GM12801 (cell line): ENCODE data around the gene WDR93.

ENCODE experiments used
- TF ChIP-seq, protein P1 (sequence below): IDR thresholded peaks from one replicate; pipeline ENCODE4 v1.5.1; 2011; ENCODE audit warnings: control low read depth; ENCODE audit not compliant: insufficient read length; ENCODE audit errors: extremely low read depth

The WDR93 gene

DNA sequence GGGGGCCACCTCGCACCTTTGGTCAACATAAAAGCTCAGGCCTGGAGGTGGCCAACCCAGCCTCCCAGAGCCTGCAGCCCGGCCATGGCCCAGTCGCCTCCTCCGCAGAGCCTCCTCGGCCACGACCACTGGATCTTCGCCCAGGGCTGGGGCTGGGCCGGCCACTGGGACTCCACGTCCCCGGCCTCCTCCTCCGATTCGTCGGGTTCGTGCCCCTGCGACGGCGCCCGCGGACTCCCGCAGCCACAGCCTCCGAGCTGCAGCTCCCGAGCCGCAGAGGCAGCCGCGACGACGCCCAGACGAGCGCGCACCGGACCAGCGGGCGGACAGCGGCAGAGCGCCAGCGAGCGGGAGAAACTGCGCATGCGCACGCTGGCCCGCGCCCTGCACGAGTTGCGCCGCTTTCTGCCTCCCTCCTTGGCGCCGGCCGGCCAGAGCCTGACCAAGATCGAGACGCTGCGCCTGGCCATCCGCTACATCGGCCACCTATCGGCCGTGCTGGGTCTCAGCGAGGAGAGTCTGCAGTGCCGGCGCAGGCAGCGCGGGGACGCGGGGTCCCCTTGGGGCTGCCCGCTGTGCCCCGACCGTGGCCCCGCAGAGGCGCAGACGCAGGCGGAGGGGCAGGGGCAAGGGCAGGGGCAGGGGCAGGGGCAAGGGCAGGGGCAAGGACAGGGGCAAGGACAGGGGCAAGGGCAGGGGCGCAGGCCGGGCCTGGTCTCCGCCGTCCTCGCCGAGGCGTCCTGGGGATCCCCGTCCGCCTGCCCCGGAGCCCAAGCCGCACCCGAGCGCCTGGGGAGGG, 85.9 kb downstream of the WDR93 start, which contains the start of gene MESP2:
Gene MESP2, plus strand, starts transcription at position 59 of the 799 bp plus-strand sequence. Its CDS starts 26 bp downstream, at position 85.
- TF ChIP-seq, protein P1, sequence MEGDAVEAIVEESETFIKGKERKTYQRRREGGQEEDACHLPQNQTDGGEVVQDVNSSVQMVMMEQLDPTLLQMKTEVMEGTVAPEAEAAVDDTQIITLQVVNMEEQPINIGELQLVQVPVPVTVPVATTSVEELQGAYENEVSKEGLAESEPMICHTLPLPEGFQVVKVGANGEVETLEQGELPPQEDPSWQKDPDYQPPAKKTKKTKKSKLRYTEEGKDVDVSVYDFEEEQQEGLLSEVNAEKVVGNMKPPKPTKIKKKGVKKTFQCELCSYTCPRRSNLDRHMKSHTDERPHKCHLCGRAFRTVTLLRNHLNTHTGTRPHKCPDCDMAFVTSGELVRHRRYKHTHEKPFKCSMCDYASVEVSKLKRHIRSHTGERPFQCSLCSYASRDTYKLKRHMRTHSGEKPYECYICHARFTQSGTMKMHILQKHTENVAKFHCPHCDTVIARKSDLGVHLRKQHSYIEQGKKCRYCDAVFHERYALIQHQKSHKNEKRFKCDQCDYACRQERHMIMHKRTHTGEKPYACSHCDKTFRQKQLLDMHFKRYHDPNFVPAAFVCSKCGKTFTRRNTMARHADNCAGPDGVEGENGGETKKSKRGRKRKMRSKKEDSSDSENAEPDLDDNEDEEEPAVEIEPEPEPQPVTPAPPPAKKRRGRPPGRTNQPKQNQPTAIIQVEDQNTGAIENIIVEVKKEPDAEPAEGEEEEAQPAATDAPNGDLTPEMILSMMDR: no peak

DNA sequence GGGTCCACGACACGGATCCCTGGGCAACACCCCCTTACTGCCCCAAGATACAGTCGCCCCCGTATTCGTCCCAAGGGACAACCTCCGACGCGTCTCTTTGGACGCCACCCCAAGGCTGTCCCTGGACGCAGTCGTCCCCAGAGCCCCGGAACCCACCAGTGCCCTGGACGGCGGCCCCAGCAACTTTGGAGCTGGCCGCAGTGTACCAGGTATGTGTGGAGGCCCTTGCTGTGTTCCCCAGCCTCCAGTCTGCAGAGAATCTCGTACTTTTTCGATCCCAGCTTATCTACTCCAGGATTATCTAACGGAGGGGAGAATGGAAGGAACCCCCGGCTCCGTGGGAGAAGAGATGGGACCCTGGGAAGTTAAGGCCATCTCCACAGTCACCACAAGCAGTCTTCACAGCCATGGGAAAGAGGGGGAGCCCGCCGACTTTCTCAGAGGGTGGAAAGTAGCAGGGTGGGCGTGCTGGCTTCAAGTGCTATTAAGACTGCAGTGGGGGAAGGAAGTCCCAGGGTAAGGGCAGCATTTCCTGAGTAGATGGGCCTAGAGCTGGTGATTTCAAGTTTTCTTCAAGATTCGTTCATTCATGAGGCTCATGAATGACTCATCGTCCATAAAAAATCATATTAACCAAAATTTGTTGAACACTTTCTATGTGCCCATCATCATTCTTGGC, 86.6 kb downstream of the WDR93 start:
- TF ChIP-seq, protein P1: no peak

DNA sequence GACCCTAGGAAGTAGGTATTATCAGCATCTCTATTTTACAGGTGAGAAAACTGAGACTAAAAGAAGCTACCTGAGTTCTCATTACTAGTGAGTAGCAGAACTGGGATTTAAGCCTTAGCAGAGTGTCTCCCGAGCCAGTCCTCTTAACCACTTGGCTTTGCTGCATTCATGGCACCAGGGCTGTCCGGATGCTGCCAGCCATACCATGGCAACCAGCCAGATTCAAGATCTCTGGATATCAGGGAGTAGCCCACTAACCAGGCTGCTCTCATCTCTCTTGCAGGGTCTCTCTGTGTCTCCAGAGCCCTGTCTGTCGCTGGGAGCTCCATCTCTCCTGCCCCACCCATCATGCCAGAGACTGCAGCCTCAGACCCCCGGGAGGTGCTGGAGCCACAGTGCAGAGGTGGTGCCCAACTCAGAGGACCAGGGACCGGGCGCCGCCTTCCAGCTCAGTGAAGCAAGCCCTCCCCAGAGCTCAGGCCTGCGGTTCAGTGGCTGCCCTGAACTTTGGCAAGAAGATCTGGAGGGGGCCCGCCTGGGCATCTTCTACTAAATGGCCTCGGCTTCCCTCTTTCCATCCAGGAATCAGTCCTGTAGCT, 87.3 kb downstream of the WDR93 start:
- TF ChIP-seq, protein P1: no peak

DNA sequence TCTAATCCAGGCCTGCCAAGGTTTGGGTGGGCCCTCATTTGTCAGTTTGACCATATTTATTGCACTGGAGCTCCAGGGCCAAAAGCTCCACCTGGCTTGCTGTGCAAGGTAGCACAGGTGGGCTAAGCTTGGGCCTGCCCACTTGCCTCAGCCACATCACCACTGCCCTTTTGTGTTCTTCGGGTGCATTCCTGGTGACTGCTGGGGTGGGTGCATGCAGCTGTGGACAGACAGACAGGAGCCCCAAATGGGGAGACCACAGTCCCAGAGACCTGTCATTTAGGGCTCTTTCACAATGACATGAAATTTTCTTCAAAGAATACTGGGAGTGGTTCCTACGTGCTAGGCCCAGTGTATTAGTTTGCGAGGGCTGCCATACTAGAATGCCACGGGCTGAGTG, 88.2 kb downstream of the WDR93 start:
- TF ChIP-seq, protein P1: no peak

DNA sequence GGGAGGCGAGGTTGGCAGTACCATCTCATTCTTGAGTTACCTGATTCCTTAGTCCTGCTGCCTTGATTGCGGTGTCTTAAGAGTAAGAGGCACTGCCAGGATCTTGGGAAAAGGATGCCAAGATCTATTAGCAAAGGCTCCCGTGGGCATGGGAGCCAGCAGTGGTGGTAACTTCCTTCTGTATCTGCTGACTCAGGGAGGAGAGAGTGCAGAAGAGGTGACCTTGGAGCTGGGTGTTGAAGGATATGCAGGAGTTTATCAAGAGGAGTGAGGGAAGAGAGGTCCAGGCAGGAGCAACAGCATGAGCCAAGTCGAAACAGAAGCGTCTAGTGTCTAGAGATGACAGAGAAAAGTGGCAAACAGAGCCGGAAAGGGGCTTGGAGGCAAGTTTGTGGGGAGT, 90.0 kb downstream of the WDR93 start:
- TF ChIP-seq, protein P1: no peak

DNA sequence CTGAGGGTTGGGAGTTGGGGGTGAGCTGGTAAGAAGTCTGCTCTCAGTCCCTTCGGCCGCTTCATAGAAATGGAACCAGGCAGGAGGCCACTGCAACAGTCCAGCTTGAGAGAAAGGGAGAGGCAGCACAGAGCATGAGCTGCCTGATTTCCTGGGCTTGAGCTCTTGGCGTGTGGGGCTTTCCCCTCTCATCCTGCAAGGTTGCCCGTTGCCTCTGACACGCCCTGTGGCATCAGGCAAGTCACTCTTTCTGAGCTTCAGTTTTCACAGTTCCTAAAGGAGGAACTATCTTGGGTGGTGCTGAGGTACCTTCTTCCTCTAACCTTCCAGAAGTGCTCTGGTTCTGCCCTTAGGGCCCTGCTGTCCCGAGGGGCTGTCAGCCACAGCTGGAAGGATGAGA, 90.4 kb downstream of the WDR93 start:
- TF ChIP-seq, protein P1: no peak

DNA sequence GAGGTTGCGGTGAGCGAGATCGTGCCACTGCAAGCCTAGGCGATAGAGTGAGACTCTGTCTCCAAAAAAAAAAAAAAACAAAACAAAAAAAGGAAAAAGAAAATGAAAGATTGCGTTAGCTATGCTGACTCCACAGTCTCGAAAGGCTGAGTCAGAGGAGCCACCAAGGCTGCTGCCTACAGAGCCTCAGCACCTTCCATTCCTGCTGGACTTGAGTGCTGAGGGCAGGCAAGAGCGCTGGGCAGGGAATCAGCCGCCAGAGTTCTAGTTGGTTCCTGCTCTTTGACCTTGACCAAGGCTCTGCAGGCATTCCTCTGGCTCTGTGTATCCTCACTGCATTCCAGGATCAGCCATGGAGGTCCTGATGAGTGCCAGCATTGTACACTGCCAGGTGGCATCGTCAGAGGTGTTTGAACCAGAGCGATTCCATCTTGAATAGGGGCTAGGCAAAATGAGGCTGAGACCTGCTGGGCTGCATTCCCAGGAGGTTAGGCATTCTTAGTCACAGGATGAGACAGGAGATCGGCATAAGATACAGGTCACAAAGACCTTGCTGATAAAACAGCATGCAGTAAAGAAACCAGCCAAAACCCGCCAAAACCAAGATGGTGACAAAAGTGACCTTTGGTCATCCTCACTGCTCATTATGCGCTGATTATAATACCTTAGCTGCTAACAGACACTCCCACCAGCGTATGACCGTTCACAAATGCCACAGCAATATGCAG, 91.4 kb downstream of the WDR93 start:
- TF ChIP-seq, protein P1: no peak
